UCSD-AML1 (cell line): Measurements from ENCODE around the gene SCNN1G.
"Not testable (repeated sequence)": the region's sequence is repeated elsewhere in the genome, so short reads cannot be mapped to it uniquely, and the experiment has no call there.

Source experiments
- DNase-seq: peaks from one replicate; lab custom pipeline; 2025; ENCODE audit not compliant: unreplicated experiment; lab: John Stamatoyannopoulos, UW

Gene SCNN1G

GRCh38 chr16:23182679-23183542 lies at the start of gene SCNN1G:
SCNN1G (plus strand) TSS chr16:23182745; CDS start chr16:23186272, 3,527 bp downstream.
- no peak for DNase-seq

GRCh38 chr16:23132775-23133463 lies 49.6 kb upstream of the SCNN1G start:
- no peak for DNase-seq

GRCh38 chr16:23134274-23134673 lies 48.3 kb upstream of the SCNN1G start:
- DNase-seq: no peak

- DNase-seq: no peak
Measured at GRCh38 chr16:23137256-23137655, 45.3 kb upstream of the SCNN1G start.

- DNase-seq: no peak
Measured at GRCh38 chr16:23137818-23138217, 44.7 kb upstream of the SCNN1G start.

GRCh38 chr16:23140107-23140506 lies 42.4 kb upstream of the SCNN1G start:
- no peak for DNase-seq

GRCh38 chr16:23141033-23141432 lies 41.5 kb upstream of the SCNN1G start:
- no peak for DNase-seq

- no peak for DNase-seq
Measured at GRCh38 chr16:23141500-23141899, 41.0 kb upstream of the SCNN1G start.

- DNase-seq: no peak
Measured at GRCh38 chr16:23141959-23142740, 40.4 kb upstream of the SCNN1G start.

GRCh38 chr16:23143391-23143790 lies 39.2 kb upstream of the SCNN1G start:
- DNase-seq: no peak

GRCh38 chr16:23144393-23144792 lies 38.2 kb upstream of the SCNN1G start:
- DNase-seq: not testable (repeated sequence)

GRCh38 chr16:23145186-23145585 lies 37.4 kb upstream of the SCNN1G start:
- no peak for DNase-seq

- no peak for DNase-seq
Measured at GRCh38 chr16:23145608-23146007, 36.9 kb upstream of the SCNN1G start.

- no peak for DNase-seq
Measured at GRCh38 chr16:23146877-23147601, 35.5 kb upstream of the SCNN1G start.

- no peak for DNase-seq
Measured at GRCh38 chr16:23147666-23148065, 34.9 kb upstream of the SCNN1G start.

GRCh38 chr16:23148166-23148512 lies 34.4 kb upstream of the SCNN1G start:
- DNase-seq: no peak

- peak; percentile 35 for DNase-seq
Measured at GRCh38 chr16:23148513-23149266, 33.9 kb upstream of the SCNN1G start.

- DNase-seq: peak; percentile 93
Measured at GRCh38 chr16:23149267-23149992, 33.1 kb upstream of the SCNN1G start, which contains the start of gene USP31. USP31 (minus strand) TSS chr16:23149452; CDS start chr16:23149270, 182 bp downstream.

GRCh38 chr16:23149993-23150364 lies 32.6 kb upstream of the SCNN1G start:
- no peak for DNase-seq
